ENCODE measurements around the gene FKBP15. TPM values are rescaled to one million over a fixed set of nuclear protein-coding genes. Genes with fewer than 3 reads are reported as not detected.

FKBP15 gene
- total and polyA plus RNA-seq, 2 donors from 2014 or later, result 11.0 to 34.8 TPM

DNA sequence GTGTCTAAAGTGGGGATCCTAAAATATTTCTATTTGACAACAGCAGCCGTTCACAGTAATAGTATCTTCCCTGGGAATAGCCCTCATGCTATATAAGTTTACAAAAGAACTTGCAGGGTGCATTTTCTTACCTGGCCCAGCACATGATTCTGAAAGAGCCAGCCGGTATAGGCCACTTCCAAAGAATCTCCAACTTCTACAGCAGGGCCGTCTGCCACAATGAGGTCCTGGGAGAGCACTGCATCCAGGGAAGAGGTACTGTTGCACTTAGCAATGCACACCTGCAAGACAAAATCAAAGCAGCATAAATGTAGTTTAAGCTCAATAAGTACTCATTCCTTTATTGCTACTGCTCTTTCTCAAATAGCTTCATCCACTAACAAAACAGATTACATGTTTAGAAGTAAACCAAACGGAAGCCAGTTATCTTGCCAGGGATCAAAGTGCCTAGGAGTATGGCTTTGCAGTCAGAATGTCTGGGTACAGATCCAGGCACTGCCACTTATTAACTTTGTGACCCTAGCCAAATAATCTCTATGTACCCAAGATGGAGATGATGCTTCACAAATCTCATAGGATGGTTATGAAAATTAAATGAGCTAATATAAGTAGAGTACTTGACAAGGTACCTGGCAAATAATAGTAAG lies 21.3 kb downstream of the FKBP15 start:
- DNase-seq (no peak), FAIRE-seq (no peak)
- intact Hi-C loops (cut with DNase I), result no loop called here
- Histone ChIP-seq H3K9ac (ENCODE audit: low read length in 3 of 3) (no peak overlapping the region), H3K4me3 (ENCODE audit: low read length in 3 of 3) (no peak overlapping the region), H3K9me3 (ENCODE audit: control insufficient read depth in 2 of 3, insufficient read depth in 1 of 3, low read length in 3 of 3) (no peaks in the 10 kb centered on the region), H3K27ac (ENCODE audit: low read depth in 2 of 2, low read length in 2 of 2) (no peak overlapping the region), H3K4me1 (ENCODE audit: control insufficient read depth in 2 of 3, insufficient read depth in 2 of 3, low read depth in 1 of 3, low read length in 3 of 3) (no peaks in the 10 kb centered on the region), H3K36me3 (ENCODE audit: control insufficient read depth in 2 of 3, insufficient read depth in 3 of 3, low read length in 3 of 3) (peaks cover 5 to 30% (median 16%) of the 10 kb centered on the region in 3 donors), H3K27me3 (ENCODE audit: control insufficient read depth, insufficient read depth, low read length) (no peaks in the 10 kb centered on the region)
- TF ChIP-seq, protein P1, sequence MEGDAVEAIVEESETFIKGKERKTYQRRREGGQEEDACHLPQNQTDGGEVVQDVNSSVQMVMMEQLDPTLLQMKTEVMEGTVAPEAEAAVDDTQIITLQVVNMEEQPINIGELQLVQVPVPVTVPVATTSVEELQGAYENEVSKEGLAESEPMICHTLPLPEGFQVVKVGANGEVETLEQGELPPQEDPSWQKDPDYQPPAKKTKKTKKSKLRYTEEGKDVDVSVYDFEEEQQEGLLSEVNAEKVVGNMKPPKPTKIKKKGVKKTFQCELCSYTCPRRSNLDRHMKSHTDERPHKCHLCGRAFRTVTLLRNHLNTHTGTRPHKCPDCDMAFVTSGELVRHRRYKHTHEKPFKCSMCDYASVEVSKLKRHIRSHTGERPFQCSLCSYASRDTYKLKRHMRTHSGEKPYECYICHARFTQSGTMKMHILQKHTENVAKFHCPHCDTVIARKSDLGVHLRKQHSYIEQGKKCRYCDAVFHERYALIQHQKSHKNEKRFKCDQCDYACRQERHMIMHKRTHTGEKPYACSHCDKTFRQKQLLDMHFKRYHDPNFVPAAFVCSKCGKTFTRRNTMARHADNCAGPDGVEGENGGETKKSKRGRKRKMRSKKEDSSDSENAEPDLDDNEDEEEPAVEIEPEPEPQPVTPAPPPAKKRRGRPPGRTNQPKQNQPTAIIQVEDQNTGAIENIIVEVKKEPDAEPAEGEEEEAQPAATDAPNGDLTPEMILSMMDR (IDR thresholded peaks at IDR 0.05; ENCODE audit: borderline replicate concordance, extremely low read depth, insufficient read depth), result no peak

DNA sequence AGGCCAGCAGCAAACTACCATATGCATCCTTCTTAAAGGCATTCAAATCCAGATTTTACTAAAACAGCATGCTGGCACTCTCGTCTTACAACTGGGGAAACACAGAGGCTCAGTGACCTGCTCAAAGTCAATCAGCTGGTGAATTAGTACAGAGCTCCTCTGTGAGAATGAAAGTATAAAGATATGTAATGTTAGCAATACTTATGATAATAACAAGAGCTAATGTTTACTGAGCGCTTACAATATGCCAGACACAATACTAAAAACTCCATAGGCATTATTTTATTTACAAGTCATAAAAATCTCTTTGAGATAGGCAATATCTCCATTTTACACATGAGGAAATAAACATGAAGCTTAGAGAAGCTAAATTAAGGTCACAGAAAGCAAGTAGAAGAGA lies 28.6 kb downstream of the FKBP15 start:
- no peaks in the 10 kb centered on the region for H3K4me1 ChIP-seq (ENCODE audit: control insufficient read depth in 2 of 3, insufficient read depth in 2 of 3, low read depth in 1 of 3, low read length in 3 of 3)
- H3K4me3 ChIP-seq (ENCODE audit: low read length in 3 of 3), result no peak overlapping the region
- no peak overlapping the region for H3K27ac ChIP-seq (ENCODE audit: low read depth in 2 of 2, low read length in 2 of 2)
- intact Hi-C loops (cut with DNase I), result no loop called here
- FAIRE-seq (no peak), DNase-seq (no peak)
- no peaks in the 10 kb centered on the region for H3K9me3 ChIP-seq (ENCODE audit: control insufficient read depth in 2 of 3, insufficient read depth in 1 of 3, low read length in 3 of 3)
- no peaks in the 10 kb centered on the region for H3K27me3 ChIP-seq (ENCODE audit: control insufficient read depth, insufficient read depth, low read length)
- TF ChIP-seq, protein P1 (IDR thresholded peaks at IDR 0.05; ENCODE audit: borderline replicate concordance, extremely low read depth, insufficient read depth), result no peak
- H3K9ac ChIP-seq (ENCODE audit: low read length in 3 of 3), result no peak overlapping the region
- peaks cover 6 to 23% (median 20%) of the 10 kb centered on the region in 3 donors for H3K36me3 ChIP-seq (ENCODE audit: control insufficient read depth in 2 of 3, insufficient read depth in 3 of 3, low read length in 3 of 3)

DNA sequence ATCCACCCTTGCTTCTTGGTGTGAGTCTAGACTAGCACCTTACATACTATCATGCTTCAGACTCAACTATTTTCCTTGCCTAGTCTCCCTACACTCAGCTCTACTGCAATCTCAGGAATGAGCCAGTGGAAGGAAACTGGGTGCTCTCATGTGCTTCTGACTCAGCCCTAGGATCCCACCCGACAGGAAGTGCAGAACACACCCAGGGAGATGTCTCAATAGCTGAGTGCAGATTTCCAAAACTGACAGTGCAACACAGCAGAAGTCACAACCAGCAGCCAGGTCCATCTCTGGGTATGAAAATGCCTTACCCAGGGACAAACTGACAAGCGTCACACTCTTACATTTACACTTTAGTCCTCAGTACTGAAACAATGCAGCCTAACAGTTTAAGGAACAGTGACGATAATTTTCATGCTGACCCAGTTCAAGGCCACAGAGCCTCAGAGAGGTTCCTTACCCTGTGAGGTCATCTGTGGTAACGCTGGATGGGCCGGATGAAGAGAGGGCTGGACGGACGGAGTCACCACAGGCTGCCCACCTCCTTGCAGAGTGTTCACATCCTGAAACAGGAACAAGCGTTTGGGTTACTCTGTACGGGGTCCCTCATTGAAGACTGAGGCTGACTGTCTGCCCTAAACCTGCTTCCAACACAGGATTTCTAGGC lies 33.0 kb downstream of the FKBP15 start:
- peaks cover 20 to 57% (median 53%) of the 10 kb centered on the region in 3 donors for H3K36me3 ChIP-seq (ENCODE audit: control insufficient read depth in 2 of 3, insufficient read depth in 3 of 3, low read length in 3 of 3)
- TF ChIP-seq, protein P1 (IDR thresholded peaks at IDR 0.05; ENCODE audit: borderline replicate concordance, extremely low read depth, insufficient read depth), result no peak
- H3K9ac ChIP-seq (ENCODE audit: low read length in 3 of 3), result no peak overlapping the region
- no peaks in the 10 kb centered on the region for H3K27me3 ChIP-seq (ENCODE audit: control insufficient read depth, insufficient read depth, low read length)
- H3K4me1 ChIP-seq (ENCODE audit: control insufficient read depth in 2 of 3, insufficient read depth in 2 of 3, low read depth in 1 of 3, low read length in 3 of 3), result no peaks in the 10 kb centered on the region
- DNase-seq, result peak in 1 of 5 donors; percentile 73
- no peak overlapping the region for H3K4me3 ChIP-seq (ENCODE audit: low read length in 3 of 3)
- H3K9me3 ChIP-seq (ENCODE audit: control insufficient read depth in 2 of 3, insufficient read depth in 1 of 3, low read length in 3 of 3), result no peaks in the 10 kb centered on the region
- intact Hi-C loops (cut with DNase I), result no loop called here
- peak overlapping the region in 1 of 2 donors; percentile 8 for H3K27ac ChIP-seq (ENCODE audit: low read depth in 2 of 2, low read length in 2 of 2)
- no peak for FAIRE-seq

All from kidney (tissue), 14 donors.